ENCODE results near the gene BLACAT1. TPM values are rescaled to one million over a fixed set of nuclear protein-coding genes. Genes with fewer than 3 reads are reported as not detected.

The BLACAT1 gene
- total and polyA plus RNA-seq, 2 of the 4 experiments (the other 2 are of a cell fraction), result under 0.01 to 0.05 TPM

DNA sequence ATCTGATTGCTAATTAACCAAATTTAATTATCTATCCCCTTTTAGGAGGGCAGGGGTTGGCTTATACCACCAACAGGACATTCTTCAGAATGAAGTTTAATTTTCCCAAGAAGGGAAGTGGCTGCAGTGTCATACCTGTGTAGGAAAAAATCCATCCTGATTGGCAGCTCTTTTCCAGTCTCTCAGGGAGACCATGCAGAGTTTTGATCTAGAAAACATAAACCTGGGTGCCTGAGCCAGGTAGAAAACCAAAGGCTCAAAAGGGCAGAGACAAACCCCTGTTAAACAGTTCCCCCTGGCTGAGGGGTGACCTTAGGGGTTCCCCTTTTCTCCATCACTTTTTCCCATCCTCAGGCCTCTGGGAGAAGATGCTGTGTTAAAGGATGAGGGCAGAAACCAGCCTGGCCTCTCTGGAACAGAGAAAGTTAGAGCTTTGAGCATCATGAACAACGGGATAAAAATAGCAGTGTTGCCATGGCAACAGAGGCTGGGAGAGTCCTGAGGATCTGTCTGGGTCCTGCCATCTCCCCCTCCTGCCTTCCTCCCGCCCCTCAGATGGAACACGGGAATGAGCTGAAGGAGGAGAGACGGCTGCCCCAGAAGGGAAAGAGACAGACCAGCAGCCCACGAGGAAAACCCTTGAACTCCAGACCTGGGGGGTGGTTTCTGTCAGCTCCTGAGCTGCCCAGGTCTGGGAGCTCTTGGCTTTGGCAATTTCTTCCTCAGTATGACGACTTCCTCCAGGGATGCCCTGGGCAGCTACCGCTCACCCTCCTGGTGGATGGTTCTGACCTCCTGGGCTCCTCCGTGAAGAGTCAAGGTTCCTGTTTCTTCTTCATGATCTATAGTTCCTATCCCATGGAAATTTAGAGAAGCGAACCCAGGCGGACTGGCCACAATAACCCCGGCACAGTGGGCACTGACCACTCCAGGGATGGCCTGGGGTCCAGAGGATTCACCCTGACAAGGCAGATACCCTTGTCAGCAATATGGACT is 20.0 kb downstream of the BLACAT1 start (continued):
- TF ChIP-seq MAZ (IDR thresholded peaks at IDR 0.05; ENCODE audit: borderline replicate concordance, low read depth, low read length), result no peak
- TF ChIP-seq RAD21 (IDR thresholded peaks at IDR 0.05; ENCODE audit: low read length), result no peak

GRCh38 chr1:205434738-205435137 is 21.1 kb downstream of the BLACAT1 start:
- in situ Hi-C loops (cut with MboI; ENCODE audit: low sequenced_read_pairs) (no loop called here), intact Hi-C loops (cut with micrococcal nuclease) (loop anchor here (5.0 kb wide), 1 partner anchor 162 kb away; no protein-coding TSS in a partner anchor), dilution Hi-C loops (cut with HindIII; ENCODE audit: low sequenced_read_pairs, unreplicated experiment) (no loop called here)
- H2AFZ ChIP-seq (replicated peaks; ENCODE audit: low read length, poor library complexity), result no peak overlapping the region
- BruUV-seq (replicated peaks), result no TSS peak
- H3K9me3 ChIP-seq (ENCODE audit: control insufficient read depth, insufficient read depth, low read length), result no peaks in the 10 kb centered on the region
- H4K91ac ChIP-seq (ENCODE audit: insufficient read depth, low read depth, low read length), result no peak overlapping the region
- H3K4me2 ChIP-seq (ENCODE audit: low read depth, low read length), result no peak overlapping the region
- ATAC-seq (ENCODE audit: low read depth) (no peak), DNase-seq (no peak)
- H3K27me3 ChIP-seq (ENCODE audit: control insufficient read depth, insufficient read depth, low read length), result peaks cover 71% of the 10 kb centered on the region
- no peak overlapping the region for H2AK5ac ChIP-seq (ENCODE audit: low read depth, low read length)
- POLR2A ChIA-PET (ENCODE audit: unreplicated experiment), result no interaction called here
- H3K4me3 ChIP-seq (ENCODE audit: insufficient read depth, low read depth, low read length), result no peak overlapping the region
- H4K20me1 ChIP-seq (ENCODE audit: insufficient read depth, low read length), result no peaks in the 10 kb centered on the region
- no peak overlapping the region for H2BK120ac ChIP-seq (ENCODE audit: low read depth, low read length)
- no peaks in the 10 kb centered on the region for H3K36me3 ChIP-seq (ENCODE audit: control insufficient read depth, insufficient read depth, low read length)
- H4K8ac ChIP-seq (ENCODE audit: low read depth in 2 of 2, low read length in 2 of 2), result no peak overlapping the region
- no peak overlapping the region for H3K4ac ChIP-seq (ENCODE audit: low read depth, low read length)
- no peak overlapping the region for H2BK5ac ChIP-seq (ENCODE audit: low read depth, low read length, poor library complexity, severe bottlenecking)
- H4K5ac ChIP-seq (ENCODE audit: low read depth, low read length), result no peak overlapping the region
- no peak overlapping the region for H3K23ac ChIP-seq (ENCODE audit: low read depth, low read length)
- no peak overlapping the region for H3K9ac ChIP-seq (ENCODE audit: low read depth, low read length)
- H2BK15ac ChIP-seq (ENCODE audit: low read depth, low read length), result no peak overlapping the region
- CTCF ChIA-PET, result no interaction called here
- no peak overlapping the region for H2AK9ac ChIP-seq (replicated peaks; ENCODE audit: low read depth, low read length, poor library complexity)
- no peak overlapping the region for H3K18ac ChIP-seq (ENCODE audit: low read depth, low read length)
- H3K4me1 ChIP-seq (ENCODE audit: control insufficient read depth, insufficient read depth, low read length), result no peaks in the 10 kb centered on the region
- no peak overlapping the region for H2BK20ac ChIP-seq (ENCODE audit: low read depth, low read length)
- H3K27ac ChIP-seq (ENCODE audit: insufficient read depth, low read length), result no peak overlapping the region
- no peak overlapping the region for H3K56ac ChIP-seq (ENCODE audit: extremely low read depth, insufficient read depth, low read length)
- H3K14ac ChIP-seq (replicated peaks; ENCODE audit: low read depth, low read length), result no peak overlapping the region
- no peaks in the 10 kb centered on the region for H3K9me1 ChIP-seq (ENCODE audit: insufficient read depth, low read length)
- 30% methylated on average over 3 of the region's 6 CpGs; no CpG with 5 or more reads in 1 of the 2 experiments for WGBS, 2 experiments (ENCODE audit: extremely low coverage in 2 of 2, insufficient read length in 1 of 2)
- H3K79me1 ChIP-seq (ENCODE audit: low read depth in 1 of 2, low read length in 2 of 2), result no peaks in the 10 kb centered on the region
- TF ChIP-seq POLR2A (IDR thresholded peaks at IDR 0.05; ENCODE audit: low read depth, low read length) (no peak), NFE2L2 (IDR thresholded peaks at IDR 0.05; ENCODE audit: low read depth, low read length) (no peak), USF2 (IDR thresholded peaks at IDR 0.05; ENCODE audit: low read depth, low read length) (no peak), SMC3 (IDR thresholded peaks at IDR 0.05; ENCODE audit: low read depth, low read length) (no peak), FOS (IDR thresholded peaks at IDR 0.05; ENCODE audit: low read depth, low read length) (no peak), MAFK (IDR thresholded peaks at IDR 0.05; ENCODE audit: low read depth, low read length) (no peak), CHD1 (IDR thresholded peaks at IDR 0.05; ENCODE audit: low read depth, low read length) (no peak), CTCF (conservative IDR thresholded peaks at IDR 0.05; ENCODE audit: low read depth, low read length) (no peak), RCOR1 (IDR thresholded peaks at IDR 0.05; ENCODE audit: insufficient replicate concordance, low read length) (no peak)
- TF ChIP-seq, protein P1, sequence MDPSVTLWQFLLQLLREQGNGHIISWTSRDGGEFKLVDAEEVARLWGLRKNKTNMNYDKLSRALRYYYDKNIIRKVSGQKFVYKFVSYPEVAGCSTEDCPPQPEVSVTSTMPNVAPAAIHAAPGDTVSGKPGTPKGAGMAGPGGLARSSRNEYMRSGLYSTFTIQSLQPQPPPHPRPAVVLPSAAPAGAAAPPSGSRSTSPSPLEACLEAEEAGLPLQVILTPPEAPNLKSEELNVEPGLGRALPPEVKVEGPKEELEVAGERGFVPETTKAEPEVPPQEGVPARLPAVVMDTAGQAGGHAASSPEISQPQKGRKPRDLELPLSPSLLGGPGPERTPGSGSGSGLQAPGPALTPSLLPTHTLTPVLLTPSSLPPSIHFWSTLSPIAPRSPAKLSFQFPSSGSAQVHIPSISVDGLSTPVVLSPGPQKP (IDR thresholded peaks at IDR 0.05; ENCODE audit: borderline replicate concordance, low read depth, low read length), result no peak

Measured in IMR-90 (cell line).